ENCODE measurements around the gene TMEM109.
A peak's percentile ranks its signal among the peaks of the same experiment; 100 is the strongest.
"Not testable (repeated sequence)": the region's sequence is repeated elsewhere in the genome, so short reads cannot be mapped to it uniquely, and the experiment has no call there.

TMEM109 gene

GRCh38 chr11:60879104-60879503, 34.9 kb upstream of the TMEM109 start:
- no peak for DNase-seq

- DNase-seq: no peak
Measured at GRCh38 chr11:60879971-60880588, 33.9 kb upstream of the TMEM109 start.

- DNase-seq: no peak
Measured at GRCh38 chr11:60880643-60881282, 33.2 kb upstream of the TMEM109 start.

GRCh38 chr11:60887556-60887955, 26.4 kb upstream of the TMEM109 start:
- no peak for DNase-seq

- no peak for DNase-seq
Measured at GRCh38 chr11:60889869-60890311, 24.1 kb upstream of the TMEM109 start.

- DNase-seq: no peak
Measured at GRCh38 chr11:60890696-60891095, 23.3 kb upstream of the TMEM109 start.

- no peak for DNase-seq
Measured at GRCh38 chr11:60891103-60891741, 22.7 kb upstream of the TMEM109 start.

- DNase-seq: no peak
Measured at GRCh38 chr11:60895687-60896086, 18.3 kb upstream of the TMEM109 start.

GRCh38 chr11:60897496-60897895, 16.5 kb upstream of the TMEM109 start:
- no peak for DNase-seq

- DNase-seq: peak; percentile 43
Measured at GRCh38 chr11:60899046-60899936, 14.7 kb upstream of the TMEM109 start.

GRCh38 chr11:60899977-60900376, 14.0 kb upstream of the TMEM109 start:
- no peak for DNase-seq

- DNase-seq: no peak
Measured at GRCh38 chr11:60900673-60901404, 13.1 kb upstream of the TMEM109 start.

- DNase-seq: no peak
Measured at GRCh38 chr11:60902625-60903024, 11.3 kb upstream of the TMEM109 start.

- DNase-seq: no peak
Measured at GRCh38 chr11:60905047-60905446, 8.9 kb upstream of the TMEM109 start.

GRCh38 chr11:60905551-60906113, 8.3 kb upstream of the TMEM109 start:
- DNase-seq: no peak

- peak; percentile 99 for DNase-seq
Measured at GRCh38 chr11:60906132-60906972, 7.6 kb upstream of the TMEM109 start, which contains the start of gene PRPF19. Gene PRPF19, minus strand, starts transcription at chr11:60906585. Its CDS starts 203 bp downstream, at chr11:60906382.

GRCh38 chr11:60908803-60909202, 5.2 kb upstream of the TMEM109 start:
- DNase-seq: no peak

GRCh38 chr11:60909680-60910280, 4.2 kb upstream of the TMEM109 start:
- not testable (repeated sequence) for DNase-seq

- DNase-seq: no peak
Measured at GRCh38 chr11:60910281-60910687, 3.7 kb upstream of the TMEM109 start.

- DNase-seq: no peak
Measured at GRCh38 chr11:60910711-60911380, 3.1 kb upstream of the TMEM109 start.
